ENCODE results near the gene PLPP4. TPM values are rescaled to one million over a fixed set of nuclear protein-coding genes. Genes with fewer than 3 reads are reported as not detected.

Gene PLPP4
- total RNA-seq, 4 donors from 2014 or later = 0.41 to 0.79 TPM; not detected in 2

- Histone ChIP-seq H3K27ac (no peak overlapping the region), H3K36me3 (no peaks in the 10 kb centered on the region), H3K4me3 (no peak overlapping the region), H3K27me3 (no peaks in the 10 kb centered on the region), H3K4me1 (no peaks in the 10 kb centered on the region), H3K9me3 (no peaks in the 10 kb centered on the region)
- 69 to 100% methylated on average over 1 to 2 of the region's 2 CpGs for WGBS, 2 donors (ENCODE audit: low coverage in 1 of 2)
- in situ Hi-C loops (cut with MboI; ENCODE audit: low pct_ligation_motif_present in 1 of 4, low pct_unique_long_range_greater_than_20kb in 1 of 4, low sequenced_read_pairs in 3 of 4) = no loop called here
- intact Hi-C loops (cut with DNase I; ENCODE audit: low total_unique reads) = no loop called here
- DNase-seq = no peak
- TF ChIP-seq POLR2AphosphoS5 (IDR thresholded peaks at IDR 0.05) = no peak
- no peak for TF ChIP-seq EP300 (IDR thresholded peaks at IDR 0.05; ENCODE audit: low read depth)
- TF ChIP-seq CTCF (IDR thresholded peaks at IDR 0.05) = no peak
- no peak for TF ChIP-seq POLR2A (IDR thresholded peaks at IDR 0.05)
These were observed 145.0 kb downstream of the PLPP4 start for GRCh38 chr10:120601999-120602398.

- Histone ChIP-seq H3K9me3 (no peaks in the 10 kb centered on the region), H3K36me3 (no peaks in the 10 kb centered on the region), H3K4me1 (no peaks in the 10 kb centered on the region), H3K27me3 (no peaks in the 10 kb centered on the region), H3K27ac (no peak overlapping the region), H3K4me3 (no peak overlapping the region)
- no peak for TF ChIP-seq POLR2A (IDR thresholded peaks at IDR 0.05)
- TF ChIP-seq POLR2AphosphoS5 (IDR thresholded peaks at IDR 0.05) = no peak
- no peak for TF ChIP-seq EP300 (IDR thresholded peaks at IDR 0.05; ENCODE audit: low read depth)
- TF ChIP-seq CTCF (IDR thresholded peaks at IDR 0.05) = no peak
- no peak for DNase-seq
- intact Hi-C loops (cut with DNase I; ENCODE audit: low total_unique reads) = no loop called here
- in situ Hi-C loops (cut with MboI; ENCODE audit: low pct_ligation_motif_present in 1 of 4, low pct_unique_long_range_greater_than_20kb in 1 of 4, low sequenced_read_pairs in 3 of 4) = no loop called here
- 72 to 75% methylated on average over 3 of the region's 3 CpGs for whole genome bisulfite sequencing, 2 donors (ENCODE audit: low coverage in 1 of 2)
These were observed 148.4 kb downstream of the PLPP4 start for GRCh38 chr10:120605410-120605809.

DNA sequence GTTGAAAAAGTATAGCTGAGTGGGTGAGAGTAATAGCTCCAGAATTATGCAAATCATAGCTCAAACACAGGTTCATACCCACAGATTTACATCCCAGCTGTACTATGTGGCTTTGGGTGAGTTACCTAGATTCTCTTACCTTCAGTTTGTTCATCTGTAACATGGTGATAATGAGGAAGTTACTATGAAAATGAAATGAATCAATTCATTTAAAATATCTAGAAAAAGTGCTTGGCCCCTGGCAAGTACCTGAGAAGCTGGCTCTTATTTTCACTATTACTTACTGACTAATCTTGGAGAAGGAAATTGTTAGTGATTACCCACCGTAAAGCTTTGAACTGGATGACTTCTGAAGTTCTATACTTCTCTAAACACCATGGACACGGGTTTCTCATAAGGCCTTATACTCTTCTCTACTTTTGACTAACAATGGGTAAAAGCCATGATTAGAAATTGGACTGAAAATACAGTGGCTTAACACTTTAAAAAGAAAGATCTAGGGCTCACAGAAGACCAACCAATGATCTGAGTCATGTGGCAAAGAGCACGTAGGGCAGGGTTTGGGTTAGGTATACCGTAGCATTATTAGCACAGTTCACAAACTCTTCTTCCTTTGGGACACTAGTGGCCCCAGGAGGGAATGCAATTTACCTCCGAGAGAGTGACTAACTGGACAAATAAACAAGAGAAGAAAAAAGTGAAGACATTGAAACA, 149.2 kb downstream of the PLPP4 start:
- intact Hi-C loops (cut with DNase I; ENCODE audit: low total_unique reads) (no loop called here), in situ Hi-C loops (cut with MboI; ENCODE audit: low pct_ligation_motif_present in 1 of 4, low pct_unique_long_range_greater_than_20kb in 1 of 4, low sequenced_read_pairs in 3 of 4) (no loop called here)
- H3K36me3 ChIP-seq = no peaks in the 10 kb centered on the region
- 44 to 63% methylated on average over 5 of the region's 5 CpGs for WGBS, 2 donors (ENCODE audit: low coverage in 1 of 2)
- no peaks in the 10 kb centered on the region for H3K4me1 ChIP-seq
- no peaks in the 10 kb centered on the region for H3K27me3 ChIP-seq
- no peak overlapping the region for H3K27ac ChIP-seq
- TF ChIP-seq POLR2AphosphoS5 (IDR thresholded peaks at IDR 0.05) (no peak), POLR2A (IDR thresholded peaks at IDR 0.05) (no peak)
- H3K4me3 ChIP-seq = no peak overlapping the region
- DNase-seq = no peak
- no peaks in the 10 kb centered on the region for H3K9me3 ChIP-seq

DNA sequence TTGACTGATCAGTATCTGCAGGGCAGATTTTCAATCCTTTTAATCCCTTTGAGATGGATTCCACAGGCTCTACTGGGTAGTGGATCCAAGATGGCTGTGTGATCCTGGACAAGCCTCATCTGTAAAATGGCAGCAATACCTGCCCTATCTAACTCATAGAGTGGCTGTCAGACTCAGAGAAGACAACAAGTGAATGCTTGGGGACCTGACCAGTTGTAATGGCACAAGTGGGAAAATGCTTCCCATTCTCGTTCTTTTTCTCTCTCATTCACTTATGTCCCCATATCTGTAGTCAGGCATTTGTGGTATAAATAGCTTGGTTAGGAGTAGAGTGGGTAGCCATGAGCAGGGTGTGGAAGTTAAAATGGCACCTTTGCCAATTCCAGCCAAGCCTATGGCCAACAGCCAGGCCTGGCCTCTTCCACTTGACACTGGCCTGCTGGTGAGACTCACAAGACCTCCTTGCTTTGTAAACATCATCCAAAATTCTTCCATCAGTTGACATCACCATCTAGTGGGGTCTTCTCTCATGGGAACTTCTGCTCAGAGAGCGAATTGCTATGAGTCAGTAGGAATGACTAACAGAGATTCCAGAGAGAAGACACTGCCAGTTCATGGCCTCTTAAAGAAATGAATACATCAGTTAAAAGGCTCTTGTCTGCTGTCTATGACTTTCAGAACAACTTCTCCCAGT, 150.1 kb downstream of the PLPP4 start:
- DNase-seq = no peak
- Histone ChIP-seq H3K27ac (no peak overlapping the region), H3K27me3 (no peaks in the 10 kb centered on the region), H3K36me3 (no peaks in the 10 kb centered on the region), H3K4me3 (no peak overlapping the region), H3K9me3 (no peaks in the 10 kb centered on the region), H3K4me1 (no peaks in the 10 kb centered on the region)
- WGBS, 2 donors (ENCODE audit: low coverage in 1 of 2) = 69% methylated on average over 2 of the region's 2 CpGs; no CpG with 5 or more reads in 1 of the 2 donors
- intact Hi-C loops (cut with DNase I; ENCODE audit: low total_unique reads) (no loop called here), in situ Hi-C loops (cut with MboI; ENCODE audit: low pct_ligation_motif_present in 1 of 4, low pct_unique_long_range_greater_than_20kb in 1 of 4, low sequenced_read_pairs in 3 of 4) (no loop called here)
- TF ChIP-seq CTCF (IDR thresholded peaks at IDR 0.05) = no peak
- TF ChIP-seq POLR2AphosphoS5 (IDR thresholded peaks at IDR 0.05) = no peak
- no peak for TF ChIP-seq POLR2A (IDR thresholded peaks at IDR 0.05)
- no peak for TF ChIP-seq EP300 (IDR thresholded peaks at IDR 0.05; ENCODE audit: low read depth)

Measured in transverse colon (tissue), 4 donors.